ENCODE measurements around the gene OR2T1. TPM values are rescaled to one million over a fixed set of nuclear protein-coding genes. Genes with fewer than 3 reads are reported as not detected.

The OR2T1 gene, protein sequence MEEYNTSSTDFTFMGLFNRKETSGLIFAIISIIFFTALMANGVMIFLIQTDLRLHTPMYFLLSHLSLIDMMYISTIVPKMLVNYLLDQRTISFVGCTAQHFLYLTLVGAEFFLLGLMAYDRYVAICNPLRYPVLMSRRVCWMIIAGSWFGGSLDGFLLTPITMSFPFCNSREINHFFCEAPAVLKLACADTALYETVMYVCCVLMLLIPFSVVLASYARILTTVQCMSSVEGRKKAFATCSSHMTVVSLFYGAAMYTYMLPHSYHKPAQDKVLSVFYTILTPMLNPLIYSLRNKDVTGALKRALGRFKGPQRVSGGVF
- not detected for total RNA-seq

GRCh38 chr1:248402748-248403147, at the start of gene OR2T1:
TSS of gene OR2T1 (plus strand) at chr1:248403048. CDS start at chr1:248406148, 3,100 bp downstream.
- TF ChIP-seq, protein P1, sequence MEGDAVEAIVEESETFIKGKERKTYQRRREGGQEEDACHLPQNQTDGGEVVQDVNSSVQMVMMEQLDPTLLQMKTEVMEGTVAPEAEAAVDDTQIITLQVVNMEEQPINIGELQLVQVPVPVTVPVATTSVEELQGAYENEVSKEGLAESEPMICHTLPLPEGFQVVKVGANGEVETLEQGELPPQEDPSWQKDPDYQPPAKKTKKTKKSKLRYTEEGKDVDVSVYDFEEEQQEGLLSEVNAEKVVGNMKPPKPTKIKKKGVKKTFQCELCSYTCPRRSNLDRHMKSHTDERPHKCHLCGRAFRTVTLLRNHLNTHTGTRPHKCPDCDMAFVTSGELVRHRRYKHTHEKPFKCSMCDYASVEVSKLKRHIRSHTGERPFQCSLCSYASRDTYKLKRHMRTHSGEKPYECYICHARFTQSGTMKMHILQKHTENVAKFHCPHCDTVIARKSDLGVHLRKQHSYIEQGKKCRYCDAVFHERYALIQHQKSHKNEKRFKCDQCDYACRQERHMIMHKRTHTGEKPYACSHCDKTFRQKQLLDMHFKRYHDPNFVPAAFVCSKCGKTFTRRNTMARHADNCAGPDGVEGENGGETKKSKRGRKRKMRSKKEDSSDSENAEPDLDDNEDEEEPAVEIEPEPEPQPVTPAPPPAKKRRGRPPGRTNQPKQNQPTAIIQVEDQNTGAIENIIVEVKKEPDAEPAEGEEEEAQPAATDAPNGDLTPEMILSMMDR (IDR thresholded peaks at IDR 0.05; ENCODE audit: low read depth) = no peak

- TF ChIP-seq, protein P1 (IDR thresholded peaks at IDR 0.05; ENCODE audit: low read depth) = no peak
These were observed 43.4 kb upstream of the OR2T1 start for GRCh38 chr1:248359415-248359814.

DNA sequence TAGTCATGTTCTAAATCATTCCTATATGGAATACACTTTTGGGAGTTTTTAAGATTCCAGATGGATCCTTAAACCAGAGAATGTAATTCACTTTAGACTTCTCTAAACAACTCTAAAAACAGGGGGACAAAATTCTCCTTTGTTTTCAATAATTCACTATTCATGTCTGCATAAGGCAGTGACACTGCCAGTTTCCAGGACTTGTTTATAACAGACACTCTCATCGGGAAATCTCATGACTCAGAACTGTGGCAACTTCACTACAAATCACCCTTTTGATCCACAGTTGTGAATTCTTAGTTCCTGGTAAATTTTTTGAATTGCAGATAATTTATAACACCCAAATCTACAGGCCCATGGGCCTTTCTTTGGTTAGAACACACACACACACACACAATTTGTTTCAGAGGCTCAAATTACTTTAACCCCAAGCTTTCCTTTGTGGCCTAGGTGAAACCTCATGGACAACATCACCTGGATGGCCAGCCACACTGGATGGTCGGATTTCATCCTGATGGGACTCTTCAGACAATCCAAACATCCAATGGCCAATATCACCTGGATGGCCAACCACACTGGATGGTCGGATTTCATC, 41.6 kb upstream of the OR2T1 start, which contains the start of gene OR2T4:
TSS of gene OR2T4 (plus strand) at position 545 of the 595 bp plus-strand sequence. CDS start at position 545, 0 bp downstream.
- TF ChIP-seq, protein P1 (IDR thresholded peaks at IDR 0.05; ENCODE audit: low read depth) = no peak

DNA sequence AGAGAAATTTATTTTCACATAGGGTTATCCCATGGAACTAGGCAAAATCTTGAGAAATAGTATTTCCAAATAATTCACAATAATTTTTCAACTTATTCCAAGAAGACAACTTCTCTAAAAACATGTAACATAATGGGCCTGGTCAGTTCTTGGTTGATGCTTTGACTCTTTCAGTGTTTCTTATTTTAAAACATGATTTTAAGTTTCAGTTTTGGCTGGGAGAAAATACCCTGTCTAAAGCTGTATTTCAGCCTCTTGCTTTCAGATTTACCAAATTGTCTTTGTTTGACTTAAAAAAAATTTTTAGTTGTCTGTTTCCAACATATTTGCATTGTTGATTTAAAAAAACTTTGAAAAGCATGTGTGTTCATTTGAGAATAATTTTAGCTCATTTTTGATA, 36.2 kb upstream of the OR2T1 start:
- TF ChIP-seq, protein P1 (IDR thresholded peaks at IDR 0.05; ENCODE audit: low read depth) = no peak

DNA sequence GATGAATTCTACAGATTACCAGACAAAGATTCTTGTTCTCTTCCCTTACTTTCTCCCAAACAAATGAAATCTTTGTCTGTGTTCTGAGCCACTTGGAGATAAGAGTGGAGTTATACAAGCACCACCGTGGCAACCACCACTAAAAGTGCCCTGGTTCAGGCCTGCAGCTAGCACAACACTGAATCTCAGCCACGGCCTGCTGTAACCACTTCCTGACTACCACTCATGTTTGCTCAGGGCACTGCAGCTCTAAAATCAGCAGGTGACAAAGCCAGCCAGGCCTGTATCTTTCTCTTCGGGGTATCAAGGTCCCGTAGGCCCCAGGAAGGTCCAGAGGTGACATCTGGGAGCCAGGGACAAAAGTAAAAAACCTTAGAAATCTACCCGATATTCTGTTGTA, 30.5 kb upstream of the OR2T1 start:
- TF ChIP-seq, protein P1 (IDR thresholded peaks at IDR 0.05; ENCODE audit: low read depth) = no peak

DNA sequence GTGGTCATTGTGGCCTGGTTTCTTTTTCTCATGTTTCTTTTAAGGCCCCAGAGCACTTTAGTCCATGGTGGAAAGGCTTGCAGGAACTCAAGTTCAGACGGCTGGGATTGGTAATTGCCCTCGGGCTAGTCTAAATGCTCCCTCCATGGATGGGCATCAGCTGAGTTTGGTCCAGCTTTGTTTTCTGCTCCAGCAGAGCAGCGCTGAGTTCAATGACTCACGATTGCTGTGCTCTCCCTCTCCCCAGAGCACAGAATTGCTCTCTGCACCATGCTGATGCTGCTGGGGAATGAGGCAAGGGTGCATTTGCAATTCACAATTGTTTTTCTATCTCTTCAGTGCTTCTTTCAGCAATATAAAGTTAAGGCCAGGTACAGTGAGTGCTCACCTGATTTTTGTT, 29.1 kb upstream of the OR2T1 start:
- TF ChIP-seq, protein P1 (IDR thresholded peaks at IDR 0.05; ENCODE audit: low read depth) = no peak

- TF ChIP-seq, protein P1 (IDR thresholded peaks at IDR 0.05; ENCODE audit: low read depth) = no peak
These were observed 27.4 kb upstream of the OR2T1 start, which contains the start of gene OR2T6 for GRCh38 chr1:248375446-248375845. TSS of gene OR2T6 (plus strand) at chr1:248375746. CDS start at chr1:248387609, 11,863 bp downstream.
